K562 (cell line): Measurements from ENCODE around the gene ARHGAP10. TPM values are rescaled to one million over a fixed set of nuclear protein-coding genes. Genes with fewer than 3 reads are reported as not detected.
A peak's percentile ranks its signal among the peaks of the same experiment; 100 is the strongest.
"Not testable (repeated sequence)": the region's sequence is repeated elsewhere in the genome, so short reads cannot be mapped to it uniquely, and the experiment has no call there.

Source experiments
- ATAC-seq: fragments of 200-7000 bp; cut with Tn5 transposase; 3 replicates; pipeline ENCODE4 v1.9.1; 2020; ENCODE audit warnings: moderate library complexity
- BruUV-seq: library from RNA; stranded (reverse); fragments of 400-500 nt; replicated peaks from 2 replicates; lab custom pipeline; 2021; lab: Mats Ljungman, UMichigan
- CTCF ChIA-PET: fragments of 300-600 bp; formaldehyde crosslinking; extraction: SDS; loops from one replicate; lab custom pipeline; 2021; ENCODE audit warnings: low intra/inter-chr PET ratio; lab: Yijun Ruan, JAX
- POLR2A ChIA-PET: fragments of 300-600, 350-650 bp; sonication (Branson Sonifier 250); formaldehyde crosslinking; extraction: SDS; loops from one replicate; lab custom pipeline; 2021; ENCODE audit warnings: antibody characterized with exemption, inconsistent platforms; lab: Yijun Ruan, JAX
- DNase-seq, 4 experiments: peaks; one replicate each; pipeline versions ENCODE4 v3.0.0 to v3.0.0-alpha.2; 2011 to 2018; ENCODE audit warnings: low spot score in 3 of 4, mixed read lengths in 3 of 4; ENCODE audit errors: extremely low read depth in 1 of 4
- FAIRE-seq: peaks from 2 replicates; lab custom pipeline; 2011; peaks lifted over from hg19 to GRCh38; lab: Jason Lieb, UNC
- H2AFZ ChIP-seq: 2 replicates; pipeline ENCODE4 v1.6.0; 2011; ENCODE audit warnings: low read depth, low read length, control low read depth, inconsistent platforms
- H3K27ac ChIP-seq: fragments of 200-600 bp; 3 replicates; pipeline ENCODE4 v1.8.0; 2011; ENCODE audit warnings: low read depth, mild to moderate bottlenecking, control low read depth, inconsistent platforms, low read length, moderate library complexity, mixed read lengths; ENCODE audit errors: extremely low read depth
- H3K27me3 ChIP-seq, 2 experiments: fragments of 300-600 bp in 1 of 2; 2 replicates in 1 of 2; 3 replicates in 1 of 2; pipeline versions ENCODE4 v1.6.0 to v1.8.0; 2011; ENCODE audit warnings: inconsistent platforms in 2 of 2, low read length in 2 of 2, mild to moderate bottlenecking in 1 of 2, mixed read lengths in 1 of 2, moderate library complexity in 1 of 2; ENCODE audit not compliant: control insufficient read depth in 2 of 2, insufficient read depth in 2 of 2
- H3K36me3 ChIP-seq: fragments of 300-600 bp; 3 replicates; pipeline ENCODE4 v1.8.0; 2011; ENCODE audit warnings: mild to moderate bottlenecking, low read length, inconsistent platforms; ENCODE audit not compliant: control insufficient read depth, insufficient read depth
- H3K4me1 ChIP-seq, 2 experiments: fragments of 200-600 bp in 1 of 2; replicated peaks in 1 of 2; 2 replicates in 1 of 2; 3 replicates in 1 of 2; pipeline versions ENCODE4 v1.5.1 to v1.8.0; 2011; ENCODE audit warnings: inconsistent platforms in 2 of 2, low read length in 2 of 2, mild to moderate bottlenecking in 1 of 2, mixed read lengths in 1 of 2, moderate library complexity in 1 of 2; ENCODE audit not compliant: control insufficient read depth in 2 of 2, insufficient read depth in 2 of 2
- H3K4me2 ChIP-seq: 2 replicates; pipeline ENCODE4 v1.6.1; 2011; ENCODE audit warnings: low read length, control low read depth, inconsistent platforms, mixed read lengths; ENCODE audit not compliant: insufficient read depth
- H3K4me3 ChIP-seq: fragments of 200-600 bp; sonication (generic), shearing (Covaris generic); 2 replicates; pipeline ENCODE4 v1.5.1; 2016; ENCODE audit warnings: control low read depth, inconsistent platforms
- H3K79me2 ChIP-seq: fragments of 200-600 bp; 3 replicates; pipeline ENCODE4 v1.8.0; 2011; ENCODE audit warnings: low read length, inconsistent platforms; ENCODE audit not compliant: control insufficient read depth, insufficient read depth
- H3K9ac ChIP-seq, 2 experiments: 2 replicates each; pipeline versions ENCODE4 v1.6.0 to v1.6.1; 2011; ENCODE audit warnings: low read depth in 2 of 2, low read length in 2 of 2, control low read depth in 1 of 2, inconsistent platforms in 1 of 2, mild to moderate bottlenecking in 1 of 2, mixed read lengths in 1 of 2; ENCODE audit not compliant: insufficient read depth in 1 of 2
- H3K9me1 ChIP-seq: one replicate; pipeline ENCODE4 v1.6.0; 2011; ENCODE audit warnings: inconsistent platforms, mild to moderate bottlenecking, low read length, moderate library complexity; ENCODE audit not compliant: control insufficient read depth, insufficient read depth
- H3K9me3 ChIP-seq: replicated peaks from 2 replicates; pipeline ENCODE4 v1.5.1; 2011; ENCODE audit warnings: low read depth, low read length, inconsistent platforms; ENCODE audit not compliant: control insufficient read depth, insufficient read depth
- H4K20me1 ChIP-seq: replicated peaks from 2 replicates; pipeline ENCODE4 v1.6.1; 2011; ENCODE audit warnings: low read length, inconsistent platforms, mixed read lengths; ENCODE audit not compliant: control insufficient read depth, insufficient read depth
- CBX5 ChIP-seq: IDR thresholded peaks from 2 replicates; pipeline ENCODE4 v1.6.1; 2014; ENCODE audit warnings: low read depth, borderline replicate concordance
- E2F3 ChIP-seq: fragments of 250-450 bp; sonication (Bioruptor Pico); IDR thresholded peaks from 2 replicates; pipeline ENCODE4 v1.4.0; 2020; ENCODE audit warnings: mild to moderate bottlenecking
- KLF6 ChIP-seq: fragments of 250-450 bp; sonication (Bioruptor Pico); IDR thresholded peaks from 2 replicates; pipeline ENCODE4 v1.4.0; 2020; ENCODE audit warnings: mild to moderate bottlenecking, moderate library complexity, borderline replicate concordance
- SMARCB1 ChIP-seq: IDR thresholded peaks from 2 replicates; pipeline ENCODE4 v1.6.1; 2011; ENCODE audit warnings: improper control_type of control experiment, low read depth; ENCODE audit not compliant: insufficient read length
- TCF7 ChIP-seq: sonication (generic); IDR thresholded peaks from 2 replicates; pipeline ENCODE4 v1.6.1; 2016; ENCODE audit warnings: antibody characterized with exemption, borderline replicate concordance
- ZNF146 ChIP-seq: IDR thresholded peaks from one replicate; pipeline ENCODE4 v1.6.1; 2018; ENCODE audit warnings: missing compliant biosample characterization; ENCODE audit not compliant: unreplicated experiment
- ZNF23 ChIP-seq: fragments of 250-450 bp; sonication (Bioruptor Pico); IDR thresholded peaks from 2 replicates; pipeline ENCODE4 v1.4.0; 2020; ENCODE audit warnings: mild to moderate bottlenecking
- ZNF311 ChIP-seq: fragments of 250-450 bp; sonication (Bioruptor Pico); IDR thresholded peaks from 2 replicates; pipeline ENCODE4 v1.4.0; 2020; ENCODE audit warnings: mild to moderate bottlenecking, moderate library complexity
- ZNF766 ChIP-seq: fragments of 200-800 bp; sonication (Bioruptor generic); conservative IDR thresholded peaks from 2 replicates; pipeline ENCODE4 v1.6.1; 2016; ENCODE audit warnings: missing genetic modification characterization, missing compliant biosample characterization
- WGBS: fragments of 100-300 bp; shearing (Covaris generic); methylation state at CpG from one replicate; pipeline ENCODE4 v1.1.6; 2016; ENCODE audit warnings: low coverage, mixed read lengths; ENCODE audit not compliant: insufficient coverage; ENCODE audit errors: missing lambda C conversion rate; 5-methylcytosine and 5-hydroxymethylcytosine counted together
- in situ Hi-C: fragments of 300-500 bp; cut with MboI; formaldehyde crosslinking; loops from 4 replicates; pipeline ENCODE4 v1.15.0; 2018; ENCODE audit warnings: inconsistent platforms, mixed read lengths
- intact Hi-C: fragments of 100-400 bp; cut with micrococcal nuclease; formaldehyde crosslinking; loops from 2 replicates; pipeline ENCODE4 v1.14.2; 2022
- polyA plus RNA-seq, 8 experiments: library from polyadenylated mRNA; depleted of rRNA in 4 of 8; stranded (reverse) in 5 of 8; unstranded in 3 of 8; fragments of >200 nt; fragmentation: Nextera tagmentation in 2 of 8; fragmentation: Illumina TruSeq in 1 of 8; extraction: Ambion mirVana in 2 of 8; extraction: Trizol in 1 of 8; gene quantifications; 2 replicates each; pipeline versions ENCODE4 v1.2.1 to v1.2.3, GENCODE V29; 2011 to 2014; ENCODE audit warnings: inconsistent platforms in 1 of 8, missing spikeins in 1 of 8
- total RNA-seq, 7 experiments: library from RNA; depleted of rRNA in 6 of 7; stranded (reverse); fragments of >200 nt in 6 of 7; fragmentation: Illumina TruSeq in 2 of 7; extraction: Trizol in 2 of 7; gene quantifications; 2 replicates each; pipeline versions ENCODE4 v1.2.1 to v1.2.3, GENCODE V29; 2011 to 2021; ENCODE audit warnings: low replicate concordance in 1 of 7
- TF ChIP-seq, protein P1 (sequence below), 3 experiments: fragments of 200-800 bp in 1 of 3; sonication (Bioruptor generic) in 1 of 3; sonication (generic) in 1 of 3; formaldehyde crosslinking in 1 of 3; IDR thresholded peaks; 2 replicates each; pipeline versions ENCODE4 v1.6.1 to v1.8.0; 2016 to 2022; ENCODE audit warnings: mild to moderate bottlenecking in 2 of 3, missing compliant biosample characterization in 2 of 3, missing genetic modification characterization in 2 of 3, missing genetic modification reagents in 1 of 3
- TF ChIP-seq, protein P2 (sequence below): fragments of 250-450 bp; sonication (Bioruptor Pico); IDR thresholded peaks from 2 replicates; pipeline ENCODE4 v1.8.0; 2021; ENCODE audit warnings: mild to moderate bottlenecking, moderate library complexity

The ARHGAP10 gene
- total and polyA plus RNA-seq, 9 of the 15 experiments (the other 6 are each of a cell fraction or from before 2014, with no cell fraction given) = 0.03 to 0.22 (median 0.06) TPM; not detected in 3

DNA sequence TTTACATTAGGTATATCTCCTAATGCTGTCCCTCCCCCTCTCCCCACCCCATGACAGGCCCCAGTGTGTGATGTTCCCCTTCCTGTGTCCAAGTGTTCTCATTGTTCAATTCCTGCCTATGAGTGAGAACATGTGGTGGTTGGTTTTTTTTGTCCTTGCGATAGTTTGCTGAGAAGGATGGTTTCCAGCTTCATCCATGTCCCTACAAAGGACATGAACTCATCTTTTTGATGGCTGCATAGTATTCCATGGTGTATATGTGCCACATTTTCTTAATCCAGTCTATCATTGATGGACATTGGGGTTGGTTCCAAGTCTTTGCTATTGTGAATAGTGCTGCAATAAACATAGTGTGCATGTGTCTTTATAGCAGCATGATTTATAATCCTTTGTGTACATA lies 268.1 kb downstream of the ARHGAP10 start:
- WGBS = 0% methylated on average over 1 of the region's 1 CpG
- peak; percentile 45 for TF ChIP-seq ZNF146 (CRISPR knock-in tag)
- intact Hi-C loops, H2AFZ ChIP-seq, H3K4me1 ChIP-seq, H3K9ac ChIP-seq, H3K4me2 ChIP-seq, H3K27ac ChIP-seq, in situ Hi-C loops, FAIRE-seq, H3K9me3 ChIP-seq, H3K9me1 ChIP-seq, H4K20me1 ChIP-seq, H3K27me3 ChIP-seq, H3K4me3 ChIP-seq, ATAC-seq, H3K79me2 ChIP-seq, BruUV-seq, DNase-seq, H3K36me3 ChIP-seq, CTCF ChIA-PET: not testable (repeated sequence)
- POLR2A ChIA-PET = interaction anchor here (0.6 kb wide), 1 partner anchor 521 kb away, joined by 3 read pairs; no protein-coding TSS in a partner anchor

DNA sequence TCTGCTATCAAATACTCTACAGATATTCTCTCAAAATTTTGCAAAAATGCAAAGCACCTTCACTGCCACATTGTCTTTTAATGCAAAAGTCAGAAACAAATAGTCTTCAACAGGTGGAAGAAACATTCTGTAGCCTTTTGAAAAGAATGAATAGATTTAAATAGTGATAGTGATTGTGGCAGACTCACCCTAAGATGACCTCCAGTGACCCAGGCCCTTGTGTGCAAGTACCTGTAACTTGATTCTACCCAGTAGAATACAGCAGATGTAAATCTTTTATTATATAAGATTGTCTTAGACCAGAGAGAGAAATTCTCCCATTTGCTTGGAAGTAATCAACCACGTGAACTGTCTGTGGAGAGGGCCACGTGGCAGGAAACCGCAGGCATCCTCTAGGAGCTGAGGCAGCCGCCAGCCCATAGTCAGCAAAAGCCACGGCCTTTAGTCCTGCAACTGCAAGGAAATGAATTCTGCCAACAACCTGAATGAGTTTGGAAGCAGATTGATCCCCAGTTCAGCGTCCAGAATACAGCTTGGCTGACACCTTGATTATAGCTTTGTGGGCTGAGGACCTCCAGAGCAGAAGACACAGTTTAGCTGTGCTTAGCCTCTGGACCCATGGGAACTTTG lies 272.5 kb downstream of the ARHGAP10 start:
- ATAC-seq (no peak), DNase-seq (no peak), FAIRE-seq (no peak)
- in situ Hi-C loops = no loop called here
- no peaks in the 10 kb centered on the region; a peak in 2 of 5 replicates for H3K4me1 ChIP-seq
- no peak overlapping the region for H3K4me2 ChIP-seq
- ChIA-PET CTCF (no interaction called here), POLR2A (no interaction called here)
- no peak overlapping the region for H3K4me3 ChIP-seq
- no peaks in the 10 kb centered on the region for H4K20me1 ChIP-seq
- no TSS peak for BruUV-seq
- no peaks in the 10 kb centered on the region for H3K36me3 ChIP-seq
- H3K9me1 ChIP-seq = no peaks in the 10 kb centered on the region
- no peaks in the 10 kb centered on the region for H3K79me2 ChIP-seq
- H3K9ac ChIP-seq = no peak overlapping the region
- no peak overlapping the region for H3K27ac ChIP-seq
- intact Hi-C loops = no loop called here
- H3K27me3 ChIP-seq = no peaks in the 10 kb centered on the region
- H2AFZ ChIP-seq = no peak overlapping the region
- 0% methylated on average over 6 of the region's 6 CpGs for WGBS
- no peaks in the 10 kb centered on the region for H3K9me3 ChIP-seq
- TF ChIP-seq CBX5 (no peak), ZNF766 (CRISPR knock-in tag) (no peak), ZNF311 (CRISPR knock-in tag) (no peak), ZNF23 (CRISPR knock-in tag) (no peak), KLF6 (CRISPR knock-in tag) (no peak), SMARCB1 (no peak), TCF7 (no peak), E2F3 (CRISPR knock-in tag) (no peak)
- TF ChIP-seq, protein P1, sequence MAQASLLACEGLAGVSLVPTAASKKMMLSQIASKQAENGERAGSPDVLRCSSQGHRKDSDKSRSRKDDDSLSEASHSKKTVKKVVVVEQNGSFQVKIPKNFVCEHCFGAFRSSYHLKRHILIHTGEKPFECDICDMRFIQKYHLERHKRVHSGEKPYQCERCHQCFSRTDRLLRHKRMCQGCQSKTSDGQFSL (CRISPR knock-in tag; IDR thresholded peaks at IDR 0.05) = no peak
- TF ChIP-seq, protein P1 (tag; IDR thresholded peaks at IDR 0.05) = no peak
- TF ChIP-seq, protein P2, sequence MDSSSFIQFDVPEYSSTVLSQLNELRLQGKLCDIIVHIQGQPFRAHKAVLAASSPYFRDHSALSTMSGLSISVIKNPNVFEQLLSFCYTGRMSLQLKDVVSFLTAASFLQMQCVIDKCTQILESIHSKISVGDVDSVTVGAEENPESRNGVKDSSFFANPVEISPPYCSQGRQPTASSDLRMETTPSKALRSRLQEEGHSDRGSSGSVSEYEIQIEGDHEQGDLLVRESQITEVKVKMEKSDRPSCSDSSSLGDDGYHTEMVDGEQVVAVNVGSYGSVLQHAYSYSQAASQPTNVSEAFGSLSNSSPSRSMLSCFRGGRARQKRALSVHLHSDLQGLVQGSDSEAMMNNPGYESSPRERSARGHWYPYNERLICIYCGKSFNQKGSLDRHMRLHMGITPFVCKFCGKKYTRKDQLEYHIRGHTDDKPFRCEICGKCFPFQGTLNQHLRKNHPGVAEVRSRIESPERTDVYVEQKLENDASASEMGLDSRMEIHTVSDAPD (CRISPR knock-in tag) = no peak
